OCI-LY7 (cell line): Measurements from ENCODE around the gene SCYGR6. TPM values are rescaled to one million over a fixed set of nuclear protein-coding genes. Genes with fewer than 3 reads are reported as not detected.

Experiments used
- BruUV-seq: library from RNA; stranded (reverse); fragments of 400-500 nt; replicated peaks from 2 replicates; lab custom pipeline; 2021; lab: Mats Ljungman, UMichigan
- CTCF ChIA-PET: fragments of 300-600 bp; sonication (Branson Sonifier 250); formaldehyde crosslinking; loops from one replicate; lab custom pipeline; 2022; ENCODE audit warnings: antibody characterized with exemption; ENCODE audit not compliant: unreplicated experiment; lab: Charles Lee
- POLR2A ChIA-PET: fragments of 300-600 bp; sonication (Branson Sonifier 250); formaldehyde crosslinking; loops from one replicate; lab custom pipeline; 2022; ENCODE audit warnings: antibody characterized with exemption; lab: Charles Lee
- DNase-seq: peaks from one replicate; pipeline ENCODE4 v3.0.0-alpha.2; 2015; ENCODE audit warnings: low spot score
- H2AFZ ChIP-seq: fragments of 200-600 bp; sonication (generic), shearing (Covaris generic); 2 replicates; pipeline ENCODE4 v1.6.1; 2014; ENCODE audit warnings: mild to moderate bottlenecking, antibody characterized with exemption, low read length, moderate library complexity
- H3K27ac ChIP-seq: fragments of 200-600 bp; sonication (generic); 2 replicates; pipeline ENCODE4 v1.5.1; 2014; ENCODE audit warnings: mixed run types, low read depth, mild to moderate bottlenecking, moderate library complexity, low read length, inconsistent platforms; ENCODE audit not compliant: poor library complexity, severe bottlenecking
- H3K36me3 ChIP-seq: fragments of 200-600 bp; sonication (generic); 2 replicates; pipeline ENCODE4 v1.6.1; 2014; ENCODE audit warnings: mild to moderate bottlenecking, antibody characterized with exemption, low read length, moderate library complexity, mixed read lengths; ENCODE audit not compliant: insufficient read depth
- H3K4me1 ChIP-seq: fragments of 200-600 bp; sonication (generic); 2 replicates; pipeline ENCODE4 v1.5.1; 2014; ENCODE audit warnings: mild to moderate bottlenecking, low read length; ENCODE audit not compliant: insufficient read depth, poor library complexity, severe bottlenecking
- H3K4me2 ChIP-seq: fragments of 200-600 bp; sonication (generic); 2 replicates; pipeline ENCODE4 v1.6.1; 2014; ENCODE audit warnings: mild to moderate bottlenecking, low read length
- H3K4me3 ChIP-seq: fragments of 200-600 bp; sonication (generic); 2 replicates; pipeline ENCODE4 v1.5.1; 2014; ENCODE audit warnings: mild to moderate bottlenecking, low read depth, low read length; ENCODE audit not compliant: poor library complexity, severe bottlenecking
- H3K79me2 ChIP-seq: fragments of 200-600 bp; sonication (generic); 2 replicates; pipeline ENCODE4 v1.6.1; 2016; ENCODE audit warnings: low read depth, mild to moderate bottlenecking, low read length, moderate library complexity, mixed read lengths; ENCODE audit not compliant: insufficient read depth
- H3K9me2 ChIP-seq: fragments of 200-600 bp; sonication (generic); 2 replicates; pipeline ENCODE4 v1.6.1; 2016; ENCODE audit warnings: mild to moderate bottlenecking, low read length, mixed read lengths; ENCODE audit not compliant: insufficient read depth
- H3K9me3 ChIP-seq: fragments of 200-600 bp; sonication (generic); 2 replicates; pipeline ENCODE4 v1.6.1; 2014; ENCODE audit warnings: mild to moderate bottlenecking, mixed run types, low read length, mixed read lengths
- H4K20me1 ChIP-seq: fragments of 200-600 bp; sonication (generic); 2 replicates; pipeline ENCODE4 v1.6.1; 2014; ENCODE audit warnings: mild to moderate bottlenecking, antibody characterized with exemption, low read length, moderate library complexity, mixed read lengths; ENCODE audit not compliant: insufficient read depth
- CTCF ChIP-seq: fragments of 200-600 bp; sonication (generic); conservative IDR thresholded peaks from 2 replicates; pipeline ENCODE4 v1.5.1; 2014; ENCODE audit warnings: mild to moderate bottlenecking, antibody characterized with exemption, low read length, moderate library complexity, mixed read lengths
- EZH2phosphoT487 ChIP-seq: fragments of 200-600 bp; sonication (generic); IDR thresholded peaks from 2 replicates; pipeline ENCODE4 v1.6.1; 2018; ENCODE audit warnings: low read depth, borderline replicate concordance, mild to moderate bottlenecking, mixed run types, antibody characterized with exemption, low read length, moderate library complexity, mixed read lengths
- intact Hi-C: fragments of 100-400 bp; cut with micrococcal nuclease; formaldehyde crosslinking; loops from one replicate; pipeline ENCODE4 v1.10.0; 2022; ENCODE audit not compliant: unreplicated experiment
- total RNA-seq, 2 experiments: library from RNA; depleted of rRNA in 1 of 2; stranded (reverse); fragments of >200 nt in 1 of 2; shearing (Covaris generic) in 1 of 2; gene quantifications; 2 replicates each; pipeline ENCODE4 v1.2.3, GENCODE V29; 2014 to 2022

SCYGR6 gene
- total RNA-seq, 2 experiments from 2014 or later, result not detected

GRCh38 chr2:227713291-227713690, 11.3 kb downstream of the SCYGR6 start:
- no peaks in the 10 kb centered on the region for H3K9me3 ChIP-seq
- BruUV-seq, result no TSS peak
- H3K36me3 ChIP-seq, result no peaks in the 10 kb centered on the region
- ChIA-PET CTCF (no interaction called here), POLR2A (interaction anchor here (0.6 kb wide), 1 partner anchor 60 kb away, joined by 3 read pairs; no protein-coding TSS in a partner anchor)
- H3K4me2 ChIP-seq, result no peak overlapping the region
- no peaks in the 10 kb centered on the region for H4K20me1 ChIP-seq
- intact Hi-C loops, result no loop called here
- DNase-seq, result no peak
- no peaks in the 10 kb centered on the region for H3K9me2 ChIP-seq
- TF ChIP-seq CTCF (no peak), EZH2phosphoT487 (no peak)
- H2AFZ ChIP-seq, result no peak overlapping the region
- H3K4me1 ChIP-seq, result no peaks in the 10 kb centered on the region
- H3K27ac ChIP-seq, result no peak overlapping the region
- H3K79me2 ChIP-seq, result no peaks in the 10 kb centered on the region
- H3K4me3 ChIP-seq, result no peak overlapping the region

- DNase-seq, result no peak
- POLR2A ChIA-PET, result no interaction called here
- no TSS peak for BruUV-seq
- intact Hi-C loops, result no loop called here
- no peak for TF ChIP-seq EZH2phosphoT487
- TF ChIP-seq CTCF, result no peak
- Histone ChIP-seq H3K36me3 (no peaks in the 10 kb centered on the region), H3K27ac (no peak overlapping the region), H4K20me1 (no peaks in the 10 kb centered on the region), H3K4me3 (no peak overlapping the region), H3K9me2 (no peaks in the 10 kb centered on the region), H3K79me2 (no peaks in the 10 kb centered on the region), H3K4me2 (no peak overlapping the region), H2AFZ (no peak overlapping the region), H3K9me3 (no peaks in the 10 kb centered on the region), H3K4me1 (no peaks in the 10 kb centered on the region)
- CTCF ChIA-PET, result no interaction called here
Observed at GRCh38 chr2:227710986-227711385, 13.6 kb downstream of the SCYGR6 start.

- TF ChIP-seq CTCF, result no peak
- TF ChIP-seq EZH2phosphoT487, result no peak
- H3K4me1 ChIP-seq, result no peaks in the 10 kb centered on the region
- intact Hi-C loops, result no loop called here
- H3K36me3 ChIP-seq, result no peaks in the 10 kb centered on the region
- ChIA-PET POLR2A (no interaction called here), CTCF (no interaction called here)
- BruUV-seq, result no TSS peak
- no peak overlapping the region for H3K4me2 ChIP-seq
- no peak overlapping the region for H2AFZ ChIP-seq
- no peak overlapping the region for H3K4me3 ChIP-seq
- H3K9me2 ChIP-seq, result no peaks in the 10 kb centered on the region
- H3K9me3 ChIP-seq, result no peaks in the 10 kb centered on the region
- H3K27ac ChIP-seq, result no peak overlapping the region
- H3K79me2 ChIP-seq, result no peaks in the 10 kb centered on the region
- H4K20me1 ChIP-seq, result no peaks in the 10 kb centered on the region
- no peak for DNase-seq
Observed at GRCh38 chr2:227707390-227707789, 17.2 kb downstream of the SCYGR6 start.
